AG04450 (cell line): ENCODE results near the gene TDRD9. TPM values are rescaled to one million over a fixed set of nuclear protein-coding genes. Genes with fewer than 3 reads are reported as not detected.

Source experiments
- CTCF ChIA-PET: fragments of 300-600, 350-600 bp; formaldehyde crosslinking; extraction: SDS; loops from one replicate; lab custom pipeline; 2022; ENCODE audit warnings: antibody characterized with exemption, inconsistent platforms; lab: Charles Lee
- POLR2A ChIA-PET: fragments of 350-600 bp; formaldehyde crosslinking; extraction: SDS; loops from one replicate; lab custom pipeline; 2021; ENCODE audit warnings: antibody characterized with exemption, inconsistent platforms; lab: Yijun Ruan, JAX
- DNase-seq: peaks from one replicate; pipeline ENCODE4 v3.0.0-alpha.2; 2011; ENCODE audit warnings: low read depth, low spot score
- H3K27ac ChIP-seq: one replicate; pipeline ENCODE4 v1.5.1; 2012; ENCODE audit warnings: low read depth, low read length, control low read depth
- H3K27me3 ChIP-seq: one replicate; pipeline ENCODE4 v1.6.0; 2012; ENCODE audit warnings: low read length; ENCODE audit not compliant: control insufficient read depth, insufficient read depth
- H3K4me3 ChIP-seq: 2 replicates; pipeline ENCODE4 v1.5.1; 2011; ENCODE audit warnings: mild to moderate bottlenecking, low read depth, low read length, control low read depth
- H3K9me3 ChIP-seq: 2 replicates; pipeline ENCODE4 v1.5.1; 2012; ENCODE audit warnings: low read length; ENCODE audit not compliant: control insufficient read depth, insufficient read depth
- polyA plus RNA-seq: library from polyadenylated mRNA; depleted of rRNA; stranded (reverse); fragments of >200 nt; gene quantifications from 2 replicates; pipeline ENCODE4 v1.2.3, GENCODE V29; 2011
- TF ChIP-seq, protein P1 (sequence below): IDR thresholded peaks from 2 replicates; pipeline ENCODE4 v1.5.1; 2011; ENCODE audit warnings: low read depth, low read length, control low read depth, inconsistent platforms

TDRD9 gene
- polyA plus RNA-seq, 1 experiment = 0.05 TPM

DNA sequence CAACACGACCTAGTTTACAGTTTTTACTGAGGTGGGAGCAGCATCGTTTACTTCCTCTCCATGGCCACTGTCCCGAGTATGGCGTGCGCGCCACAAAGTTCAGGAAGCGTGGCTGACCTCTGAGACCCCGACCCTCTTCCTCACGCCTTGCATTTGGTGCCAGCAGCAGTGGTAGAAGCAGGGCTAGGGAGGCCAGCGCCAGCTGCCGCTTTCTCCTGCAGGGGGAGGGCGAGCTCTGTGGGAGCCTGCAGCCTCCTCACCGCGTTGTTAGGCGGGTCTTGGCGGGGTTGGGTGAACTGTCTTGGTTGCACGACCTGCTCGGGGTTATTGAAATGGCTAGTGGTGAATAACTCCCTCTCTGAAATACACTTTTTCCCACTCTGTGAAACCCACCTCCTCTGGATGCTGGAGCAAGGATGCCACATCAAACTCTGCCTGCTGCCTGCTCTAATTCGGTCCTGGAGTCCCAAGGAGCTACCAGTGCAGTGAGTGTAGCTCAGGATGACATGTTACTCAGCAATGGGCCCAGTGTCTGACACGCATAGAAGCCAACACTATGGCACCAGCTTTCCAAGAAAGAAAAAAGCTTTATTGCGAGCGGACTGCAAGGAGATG lies 22.3 kb upstream of the TDRD9 start:
- Histone ChIP-seq H3K27me3 (no peaks in the 10 kb centered on the region), H3K9me3 (no peaks in the 10 kb centered on the region), H3K4me3 (no peak overlapping the region), H3K27ac (no peak overlapping the region)
- CTCF ChIA-PET = interaction anchor here (1.0 to 1.2 kb wide), 3 partner anchors 15 to 97 kb away, joined by 4 to 10 read pairs (median 4); no protein-coding TSS in a partner anchor
- TF ChIP-seq, protein P1, sequence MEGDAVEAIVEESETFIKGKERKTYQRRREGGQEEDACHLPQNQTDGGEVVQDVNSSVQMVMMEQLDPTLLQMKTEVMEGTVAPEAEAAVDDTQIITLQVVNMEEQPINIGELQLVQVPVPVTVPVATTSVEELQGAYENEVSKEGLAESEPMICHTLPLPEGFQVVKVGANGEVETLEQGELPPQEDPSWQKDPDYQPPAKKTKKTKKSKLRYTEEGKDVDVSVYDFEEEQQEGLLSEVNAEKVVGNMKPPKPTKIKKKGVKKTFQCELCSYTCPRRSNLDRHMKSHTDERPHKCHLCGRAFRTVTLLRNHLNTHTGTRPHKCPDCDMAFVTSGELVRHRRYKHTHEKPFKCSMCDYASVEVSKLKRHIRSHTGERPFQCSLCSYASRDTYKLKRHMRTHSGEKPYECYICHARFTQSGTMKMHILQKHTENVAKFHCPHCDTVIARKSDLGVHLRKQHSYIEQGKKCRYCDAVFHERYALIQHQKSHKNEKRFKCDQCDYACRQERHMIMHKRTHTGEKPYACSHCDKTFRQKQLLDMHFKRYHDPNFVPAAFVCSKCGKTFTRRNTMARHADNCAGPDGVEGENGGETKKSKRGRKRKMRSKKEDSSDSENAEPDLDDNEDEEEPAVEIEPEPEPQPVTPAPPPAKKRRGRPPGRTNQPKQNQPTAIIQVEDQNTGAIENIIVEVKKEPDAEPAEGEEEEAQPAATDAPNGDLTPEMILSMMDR = peak; percentile 37
- POLR2A ChIA-PET = no interaction called here
- DNase-seq = no peak

DNA sequence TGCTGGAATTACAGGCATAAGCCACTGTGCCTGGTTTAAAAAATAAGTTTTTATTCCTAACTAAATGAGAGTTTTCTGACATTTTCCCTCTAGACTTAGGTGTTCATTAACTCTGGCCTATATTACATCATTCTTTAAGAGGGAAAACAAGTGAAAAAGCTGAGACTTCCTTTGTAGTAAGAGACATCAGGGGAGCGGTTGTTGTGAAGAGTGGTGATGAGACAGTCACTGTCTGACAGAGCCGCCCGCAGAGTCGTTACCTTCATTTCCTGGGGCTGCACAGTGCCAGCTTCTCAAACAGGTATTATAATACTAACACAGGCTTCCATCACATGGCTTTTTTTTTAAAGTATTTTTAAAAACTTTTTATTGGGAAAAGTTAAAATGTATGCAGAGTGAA lies 19.7 kb upstream of the TDRD9 start:
- Histone ChIP-seq H3K9me3 (no peaks in the 10 kb centered on the region), H3K27me3 (no peaks in the 10 kb centered on the region), H3K4me3 (no peak overlapping the region), H3K27ac (no peak overlapping the region)
- CTCF ChIA-PET = interaction anchor here (0.7 kb wide), 1 partner anchor 100 kb away, joined by 4 read pairs; no protein-coding TSS in a partner anchor
- TF ChIP-seq, protein P1 = no peak
- POLR2A ChIA-PET = no interaction called here
- DNase-seq = no peak

DNA sequence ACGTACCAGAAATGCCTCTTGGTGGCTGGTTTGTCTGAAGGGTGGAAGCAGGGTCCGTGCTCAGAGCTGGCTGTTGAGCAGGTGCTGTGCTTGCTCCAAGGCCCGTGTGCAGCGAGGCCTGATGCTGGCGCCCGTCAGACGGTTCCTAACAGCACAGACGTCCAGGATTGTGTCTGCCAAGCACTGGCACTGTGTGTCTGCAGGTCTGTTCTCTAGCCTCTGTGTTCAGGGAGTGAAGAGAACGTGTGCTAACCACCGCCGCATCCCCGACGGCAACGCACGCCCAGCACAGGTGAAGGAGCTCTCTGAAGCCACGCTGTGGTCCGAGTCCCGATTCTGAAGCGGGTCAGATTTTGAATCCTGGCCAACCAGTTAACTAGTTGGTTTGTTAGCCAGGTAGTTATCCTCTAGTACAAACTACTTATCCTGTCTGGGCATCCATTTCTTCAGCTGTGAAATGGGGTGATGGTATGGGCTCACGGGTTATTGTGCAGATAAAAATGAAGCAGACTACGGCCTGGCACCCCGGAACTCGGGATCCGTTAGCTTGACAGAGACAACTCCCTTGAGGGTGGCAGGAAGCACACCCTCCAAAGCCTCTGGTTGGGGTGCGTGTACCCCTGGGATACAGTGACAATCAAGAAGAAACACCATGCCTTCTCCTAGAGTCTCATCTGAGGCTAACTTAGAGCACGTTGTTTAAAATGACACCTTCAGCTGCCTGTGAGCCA lies 18.6 kb upstream of the TDRD9 start:
- POLR2A ChIA-PET = no interaction called here
- Histone ChIP-seq H3K27me3 (no peaks in the 10 kb centered on the region), H3K9me3 (no peaks in the 10 kb centered on the region), H3K27ac (no peak overlapping the region), H3K4me3 (no peak overlapping the region)
- TF ChIP-seq, protein P1 = no peak
- CTCF ChIA-PET = interaction anchor here (1.0 to 6.0 kb wide), 4 partner anchors 9 to 103 kb away, joined by 4 to 33 read pairs (median 19); a partner anchor contains a TSS
- DNase-seq = no peak

DNA sequence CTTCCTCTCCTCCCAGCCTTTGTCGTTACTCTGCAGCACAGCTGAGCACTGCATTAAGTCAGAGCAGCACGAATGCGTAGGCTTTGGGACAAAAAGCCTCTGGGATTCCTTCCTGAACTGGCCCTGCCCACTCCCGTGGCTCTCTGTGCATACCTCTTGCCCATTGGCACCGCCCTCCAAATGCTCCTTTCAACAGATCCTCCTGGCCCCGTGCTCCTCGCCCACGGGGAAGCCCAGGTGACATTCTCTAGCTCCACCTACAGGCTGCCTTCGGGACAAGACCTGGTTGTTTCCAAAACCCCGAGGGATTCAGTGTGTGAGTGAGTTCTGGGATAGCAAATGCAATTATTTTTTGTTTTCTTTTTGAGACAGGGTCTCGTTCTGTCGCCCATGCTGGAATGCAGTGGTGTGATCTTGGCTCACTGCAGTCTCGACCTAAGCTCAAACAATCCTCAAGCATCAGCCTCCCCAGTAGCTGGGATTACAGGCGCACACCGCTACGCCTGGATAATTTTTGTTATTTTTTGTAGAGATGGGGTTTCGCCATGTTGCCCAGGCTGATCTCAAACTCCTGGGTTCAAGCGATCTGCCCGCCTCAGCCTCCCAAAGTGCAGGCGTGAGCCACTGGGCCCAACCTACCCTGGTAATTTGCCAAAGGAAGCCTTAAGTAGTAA lies 17.9 kb upstream of the TDRD9 start:
- POLR2A ChIA-PET = no interaction called here
- no peak overlapping the region for H3K4me3 ChIP-seq

More for the DNA sequence above, 17.9 kb upstream of the TDRD9 start:
- TF ChIP-seq, protein P1 = peak; percentile 79
- DNase-seq = peak; percentile 7
- no peaks in the 10 kb centered on the region for H3K27me3 ChIP-seq
- CTCF ChIA-PET = interaction anchor here (0.5 to 6.0 kb wide), 7 partner anchors 10 to 107 kb away, joined by 3 to 33 read pairs (median 7); a partner anchor contains a TSS
- H3K27ac ChIP-seq = no peak overlapping the region
- H3K9me3 ChIP-seq = no peaks in the 10 kb centered on the region
